Body of pancreas (tissue), 4 donors: ENCODE results near the gene CELF1. TPM values are rescaled to one million over a fixed set of nuclear protein-coding genes. Genes with fewer than 3 reads are reported as not detected.

Source experiments
- ATAC-seq: fragments of 150-250 bp; one replicate; pipeline ENCODE4 v1.9.1; 2016
- DNase-seq, 4 donors: peaks; one replicate each; pipeline ENCODE4 v3.0.0-alpha.2; 2019
- H3K27ac ChIP-seq, 4 donors: fragments of 200-600 bp; sonication (generic); 1 replicate in 3 of 4; 2 replicates in 1 of 4; pipeline versions ENCODE4 v1.5.1 to v1.6.1; 2016 to 2019; ENCODE audit warnings: mild to moderate bottlenecking in 1 of 4, mixed read lengths in 1 of 4, moderate library complexity in 1 of 4
- H3K27me3 ChIP-seq, 2 donors: fragments of 200-600 bp; sonication (generic); one replicate each; pipeline ENCODE4 v1.6.0; 2016; ENCODE audit warnings: mild to moderate bottlenecking in 1 of 2
- H3K36me3 ChIP-seq, 2 donors: fragments of 200-600 bp; sonication (generic); replicated peaks in 1 of 2; 2 replicates each; pipeline ENCODE4 v1.5.1; 2016; ENCODE audit warnings: low read depth in 2 of 2; ENCODE audit not compliant: insufficient read depth in 1 of 2
- H3K4me1 ChIP-seq: fragments of 200-600 bp; sonication (generic); one replicate; pipeline ENCODE4 v1.6.0; 2016
- H3K4me3 ChIP-seq, 2 donors: fragments of 200-600 bp; sonication (generic); 1 replicate in 1 of 2; 2 replicates in 1 of 2; pipeline ENCODE4 v1.5.1; 2016 to 2019
- H3K9me3 ChIP-seq, 3 donors: fragments of 200-600 bp; sonication (generic); 1 replicate in 2 of 3; 2 replicates in 1 of 3; pipeline ENCODE4 v1.5.1; 2016
- POLR2A ChIP-seq, 3 donors: fragments of 450-650 bp; IDR thresholded peaks; one replicate each; pipeline ENCODE4 v1.6.1; 2016; ENCODE audit warnings: antibody characterized with exemption in 3 of 3, mild to moderate bottlenecking in 2 of 3
- WGBS, 2 donors: methylation state at CpG; one replicate each; pipeline ENCODE4 v1.1.5; 2017; 5-methylcytosine and 5-hydroxymethylcytosine counted together
- intact Hi-C: fragments of 100-400 bp; cut with DNase I; formaldehyde crosslinking; loops from one replicate; pipeline ENCODE4 v1.15.1; 2023
- total RNA-seq, 2 donors: library from RNA; depleted of rRNA; stranded (reverse); fragments of >200 nt; gene quantifications; one replicate each; pipeline ENCODE4 v1.1.0, GENCODE V29; 2016
- TF ChIP-seq, protein P1 (sequence below), 7 experiments: fragments of 450-650 bp in 4 of 7; fragments of 200-600 bp in 3 of 7; sonication (generic) in 3 of 7; IDR thresholded peaks; one replicate each; pipeline ENCODE4 v1.5.1; 2016 to 2019; ENCODE audit warnings: antibody characterized with exemption in 7 of 7

The CELF1 gene
- total RNA-seq, 2 donors from 2014 or later = 56.0 to 86.0 TPM

DNA sequence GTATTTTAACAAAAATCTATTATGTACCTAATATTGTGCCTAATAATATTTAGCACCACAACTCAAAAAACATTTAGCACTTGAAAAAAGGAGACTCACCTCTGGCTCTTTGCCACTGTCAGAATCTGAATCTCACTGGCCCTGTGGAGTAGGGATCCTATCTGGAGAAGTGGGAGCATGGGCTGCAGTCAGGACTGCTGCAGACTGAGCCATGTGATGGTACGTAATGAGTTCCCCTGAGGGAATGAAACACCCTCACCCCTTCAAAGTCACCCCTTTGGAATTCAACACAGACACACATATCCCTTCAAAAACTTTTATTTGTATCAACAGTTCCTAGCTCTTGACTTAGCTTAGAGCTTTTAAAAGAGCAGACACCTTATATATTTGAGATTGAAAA is 19.0 kb upstream of the CELF1 start:
- intact Hi-C loops = no loop called here
- ATAC-seq (no peak), DNase-seq (no peak)
- peaks cover 0 to 6% of the 10 kb centered on the region in 2 donors for H3K36me3 ChIP-seq
- no peak overlapping the region for H3K27ac ChIP-seq
- H3K9me3 ChIP-seq = no peaks in the 10 kb centered on the region
- peaks cover 8% of the 10 kb centered on the region for H3K4me1 ChIP-seq
- TF ChIP-seq, protein P1, sequence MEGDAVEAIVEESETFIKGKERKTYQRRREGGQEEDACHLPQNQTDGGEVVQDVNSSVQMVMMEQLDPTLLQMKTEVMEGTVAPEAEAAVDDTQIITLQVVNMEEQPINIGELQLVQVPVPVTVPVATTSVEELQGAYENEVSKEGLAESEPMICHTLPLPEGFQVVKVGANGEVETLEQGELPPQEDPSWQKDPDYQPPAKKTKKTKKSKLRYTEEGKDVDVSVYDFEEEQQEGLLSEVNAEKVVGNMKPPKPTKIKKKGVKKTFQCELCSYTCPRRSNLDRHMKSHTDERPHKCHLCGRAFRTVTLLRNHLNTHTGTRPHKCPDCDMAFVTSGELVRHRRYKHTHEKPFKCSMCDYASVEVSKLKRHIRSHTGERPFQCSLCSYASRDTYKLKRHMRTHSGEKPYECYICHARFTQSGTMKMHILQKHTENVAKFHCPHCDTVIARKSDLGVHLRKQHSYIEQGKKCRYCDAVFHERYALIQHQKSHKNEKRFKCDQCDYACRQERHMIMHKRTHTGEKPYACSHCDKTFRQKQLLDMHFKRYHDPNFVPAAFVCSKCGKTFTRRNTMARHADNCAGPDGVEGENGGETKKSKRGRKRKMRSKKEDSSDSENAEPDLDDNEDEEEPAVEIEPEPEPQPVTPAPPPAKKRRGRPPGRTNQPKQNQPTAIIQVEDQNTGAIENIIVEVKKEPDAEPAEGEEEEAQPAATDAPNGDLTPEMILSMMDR (IDR thresholded peaks at IDR 0.05) = no peak
- WGBS, 2 donors = 85 to 100% methylated on average over 1 of the region's 1 CpG
- H3K4me3 ChIP-seq = no peak overlapping the region
- no peaks in the 10 kb centered on the region for H3K27me3 ChIP-seq

DNA sequence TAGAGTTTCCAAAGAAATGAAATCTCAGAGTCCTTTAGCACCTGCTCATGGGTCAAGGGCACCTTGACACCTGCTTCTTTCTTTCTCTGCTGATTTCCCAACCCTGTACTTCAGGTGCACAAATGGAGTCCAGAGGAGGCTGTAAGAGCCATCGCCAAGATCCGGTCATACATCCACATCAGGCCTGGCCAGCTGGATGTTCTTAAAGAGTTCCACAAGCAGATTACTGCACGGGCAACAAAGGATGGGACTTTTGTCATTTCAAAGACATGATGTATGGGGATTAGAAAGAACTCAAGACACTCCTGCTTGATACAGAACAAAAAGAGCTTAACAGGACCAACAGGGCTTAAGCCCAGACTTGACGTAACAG is 18.4 kb upstream of the CELF1 start:
- intact Hi-C loops = no loop called here
- peaks cover 13% of the 10 kb centered on the region for H3K4me1 ChIP-seq
- TF ChIP-seq POLR2A (IDR thresholded peaks at IDR 0.05) = no peak
- TF ChIP-seq, protein P1 (IDR thresholded peaks at IDR 0.05) = no peak
- H3K4me3 ChIP-seq = no peak overlapping the region
- peaks cover 0 to 6% of the 10 kb centered on the region in 2 donors for H3K36me3 ChIP-seq
- no peak overlapping the region for H3K27ac ChIP-seq
- no peaks in the 10 kb centered on the region for H3K9me3 ChIP-seq
- DNase-seq (no peak), ATAC-seq (no peak)
- no peaks in the 10 kb centered on the region for H3K27me3 ChIP-seq
- 80 to 84% methylated on average over 4 of the region's 4 CpGs for WGBS, 2 donors

- intact Hi-C loops = no loop called here
- H3K27ac ChIP-seq = no peak overlapping the region
- TF ChIP-seq, protein P1 (IDR thresholded peaks at IDR 0.05) = no peak
- no peak for TF ChIP-seq POLR2A (IDR thresholded peaks at IDR 0.05)
- WGBS, 2 donors = 75 to 92% methylated on average over 3 of the region's 3 CpGs
- no peak overlapping the region for H3K4me3 ChIP-seq
- H3K4me1 ChIP-seq = peaks cover 16% of the 10 kb centered on the region
- no peak for DNase-seq
- peaks cover 0 to 6% of the 10 kb centered on the region in 2 donors for H3K36me3 ChIP-seq
- no peaks in the 10 kb centered on the region for H3K27me3 ChIP-seq
- no peak for ATAC-seq
- no peaks in the 10 kb centered on the region for H3K9me3 ChIP-seq
Observed at GRCh38 chr11:47570651-47571356, 17.9 kb upstream of the CELF1 start.

DNA sequence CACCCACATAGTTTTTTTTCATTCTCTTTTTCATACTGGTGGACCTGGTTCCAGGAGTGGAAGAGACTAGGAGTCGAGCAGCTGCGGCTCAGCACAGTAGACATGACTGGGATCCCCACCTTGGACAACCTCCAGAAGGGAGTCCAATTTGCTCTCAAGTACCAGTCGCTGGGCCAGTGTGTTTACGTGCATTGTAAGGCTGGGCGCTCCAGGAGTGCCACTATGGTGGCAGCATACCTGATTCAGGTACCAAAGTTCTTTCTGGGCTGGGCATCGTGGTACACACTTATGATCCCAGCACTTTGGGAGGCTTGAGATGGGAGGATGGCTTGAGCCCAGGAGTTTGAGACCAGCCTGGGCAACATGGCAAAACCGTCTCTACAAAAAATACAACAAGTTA is 16.7 kb upstream of the CELF1 start:
- TF ChIP-seq POLR2A (IDR thresholded peaks at IDR 0.05) = no peak
- TF ChIP-seq, protein P1 (IDR thresholded peaks at IDR 0.05) = no peak
- Histone ChIP-seq H3K36me3 (peaks cover 0 to 6% of the 10 kb centered on the region in 2 donors), H3K9me3 (no peaks in the 10 kb centered on the region), H3K4me1 (peaks cover 22% of the 10 kb centered on the region), H3K27ac (no peak overlapping the region), H3K27me3 (no peaks in the 10 kb centered on the region), H3K4me3 (no peak overlapping the region)
- intact Hi-C loops = no loop called here
- no peak for DNase-seq
- no peak for ATAC-seq
- 94 to 96% methylated on average over 7 of the region's 7 CpGs for WGBS, 2 donors

DNA sequence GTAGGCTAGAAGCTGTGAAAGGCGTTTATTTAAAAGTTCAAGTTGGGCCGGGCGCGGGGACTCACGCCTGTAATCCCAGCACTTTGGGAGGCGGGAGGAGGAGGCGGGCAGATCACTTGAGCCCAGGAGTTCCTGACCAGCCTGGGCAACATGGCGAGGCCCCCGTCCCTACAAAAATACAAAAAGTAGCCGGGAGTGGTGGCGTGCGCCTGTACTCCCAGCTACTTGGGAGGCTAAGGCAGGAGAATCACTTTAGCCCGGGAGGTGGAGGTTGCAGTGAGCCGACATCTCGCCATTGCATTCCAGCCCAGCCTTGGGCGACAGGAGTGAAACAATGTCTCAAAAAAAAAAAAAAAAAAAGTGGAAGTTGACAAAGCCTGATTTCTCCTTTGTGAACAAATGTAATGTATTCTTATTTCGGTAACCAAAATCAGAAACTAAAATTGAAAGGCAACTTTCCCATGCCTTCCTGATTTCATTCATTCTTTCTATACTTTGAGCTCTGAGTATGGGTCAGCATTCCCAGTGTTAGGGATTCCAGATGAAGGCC is 13.3 kb upstream of the CELF1 start:
- DNase-seq (peak in 2 of 4 donors; percentile 28 to 41), ATAC-seq (peak; percentile 15)

More for the DNA sequence above, 13.3 kb upstream of the CELF1 start:
- intact Hi-C loops = no loop called here
- Histone ChIP-seq H3K27me3 (no peaks in the 10 kb centered on the region), H3K4me3 (peak overlapping the region; percentile 84 to 87), H3K9me3 (no peaks in the 10 kb centered on the region), H3K36me3 (no peaks in the 10 kb centered on the region), H3K27ac (peak overlapping the region; percentile 48 to 87 (median 78)), H3K4me1 (peaks cover 29% of the 10 kb centered on the region)
- TF ChIP-seq, protein P1 (IDR thresholded peaks at IDR 0.05) = no peak
- no peak for TF ChIP-seq POLR2A (IDR thresholded peaks at IDR 0.05)
- WGBS, 2 donors = 23 to 24% methylated on average over 16 to 17 of the region's 17 CpGs
